NCI-H128 (cell line): ENCODE data around the gene IGSF6.
A peak's percentile ranks its signal among the peaks of the same experiment; 100 is the strongest.

Experiments used
- DNase-seq: peaks from one replicate; lab custom pipeline; 2025; ENCODE audit not compliant: unreplicated experiment; lab: John Stamatoyannopoulos, UW

Gene IGSF6

GRCh38 chr16:21602785-21603184, 49.6 kb downstream of the IGSF6 start:
- DNase-seq: no peak

DNA sequence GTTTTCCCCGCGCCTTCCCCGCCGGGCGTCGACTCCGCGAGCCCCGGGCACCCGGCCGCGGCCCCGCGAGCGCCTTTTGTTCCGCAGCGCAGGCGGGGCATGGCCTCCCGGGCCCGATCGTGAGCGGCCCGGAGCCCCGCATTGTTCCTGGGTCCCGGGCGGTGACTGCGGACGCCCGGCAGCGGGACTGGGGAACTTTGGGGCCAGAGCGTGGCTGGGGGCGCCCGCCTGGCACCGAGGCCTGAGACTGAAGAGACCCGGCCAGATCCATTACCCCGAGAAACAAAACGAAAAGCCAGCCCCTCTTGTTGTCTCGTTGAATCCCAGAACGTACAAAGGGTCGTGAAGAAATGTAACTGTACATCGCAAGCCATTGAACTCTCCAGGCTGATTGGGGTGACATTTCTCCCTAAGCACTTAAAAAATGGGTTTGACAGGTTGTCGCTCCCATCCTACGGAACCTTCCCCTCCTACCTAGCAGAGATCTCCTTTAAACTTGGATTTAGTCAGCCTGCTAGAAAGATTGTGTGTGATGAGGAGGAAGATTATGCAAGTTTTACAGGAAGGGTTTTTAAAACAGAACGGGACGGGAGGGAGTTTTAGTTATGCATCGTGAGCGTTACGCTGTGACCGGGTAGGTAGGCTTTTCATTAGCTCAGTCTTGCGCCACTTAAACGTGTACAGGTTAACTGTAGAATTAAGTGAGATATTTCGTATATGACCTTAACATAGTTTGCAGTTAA, 52.2 kb downstream of the IGSF6 start:
- no peak for DNase-seq

- peak; percentile 74 for DNase-seq
Observed at GRCh38 chr16:21599122-21600030, 53.0 kb downstream of the IGSF6 start, which contains the start of gene METTL9. TSS of gene METTL9 (plus strand) at chr16:21599577. CDS start at chr16:21599734, 157 bp downstream.

DNA sequence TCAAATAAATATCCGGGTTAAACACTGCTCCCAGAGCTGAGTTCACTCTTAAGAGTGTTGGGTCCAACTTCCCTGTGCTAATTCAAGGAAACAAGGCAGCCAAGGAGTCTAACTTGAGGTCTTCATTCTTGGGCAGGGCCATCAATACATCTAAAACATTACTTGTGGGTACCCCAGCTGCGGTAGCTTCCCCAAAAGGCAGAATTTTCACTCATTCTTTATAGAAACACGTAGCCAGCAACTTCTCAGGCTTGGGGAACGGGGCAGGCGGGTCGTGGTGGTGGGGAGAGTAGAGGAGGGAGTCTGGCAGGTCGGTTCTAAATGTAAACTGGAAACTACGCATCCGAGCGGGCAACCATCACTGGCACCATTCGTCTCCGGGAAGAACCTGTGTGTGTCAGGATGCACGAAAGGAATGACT, 53.7 kb downstream of the IGSF6 start:
- DNase-seq: no peak

GRCh38 chr16:21598206-21598605, 54.2 kb downstream of the IGSF6 start:
- DNase-seq: no peak

DNA sequence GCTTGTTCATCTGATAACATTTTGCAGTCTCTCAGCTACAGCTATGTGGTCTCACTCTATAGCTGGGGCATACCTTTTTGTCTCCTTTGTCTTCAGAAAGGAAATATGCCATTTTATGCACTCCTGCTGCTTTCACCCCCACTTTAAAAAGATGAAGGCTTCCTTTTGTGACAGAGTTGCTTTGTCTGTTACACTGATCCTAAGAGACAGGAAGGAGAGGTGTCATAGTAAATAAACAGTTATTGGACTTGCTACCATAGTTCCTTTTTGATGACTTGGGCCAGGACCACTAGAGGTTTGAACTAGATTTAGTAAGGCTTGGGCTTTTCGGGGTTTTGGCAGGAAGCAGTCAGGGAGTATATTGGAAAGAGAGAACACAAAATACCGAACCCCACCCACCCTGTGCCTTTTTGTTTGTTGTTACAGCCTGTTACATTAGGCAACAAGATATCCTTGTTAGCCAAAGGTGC, 54.8 kb downstream of the IGSF6 start:
- no peak for DNase-seq

DNA sequence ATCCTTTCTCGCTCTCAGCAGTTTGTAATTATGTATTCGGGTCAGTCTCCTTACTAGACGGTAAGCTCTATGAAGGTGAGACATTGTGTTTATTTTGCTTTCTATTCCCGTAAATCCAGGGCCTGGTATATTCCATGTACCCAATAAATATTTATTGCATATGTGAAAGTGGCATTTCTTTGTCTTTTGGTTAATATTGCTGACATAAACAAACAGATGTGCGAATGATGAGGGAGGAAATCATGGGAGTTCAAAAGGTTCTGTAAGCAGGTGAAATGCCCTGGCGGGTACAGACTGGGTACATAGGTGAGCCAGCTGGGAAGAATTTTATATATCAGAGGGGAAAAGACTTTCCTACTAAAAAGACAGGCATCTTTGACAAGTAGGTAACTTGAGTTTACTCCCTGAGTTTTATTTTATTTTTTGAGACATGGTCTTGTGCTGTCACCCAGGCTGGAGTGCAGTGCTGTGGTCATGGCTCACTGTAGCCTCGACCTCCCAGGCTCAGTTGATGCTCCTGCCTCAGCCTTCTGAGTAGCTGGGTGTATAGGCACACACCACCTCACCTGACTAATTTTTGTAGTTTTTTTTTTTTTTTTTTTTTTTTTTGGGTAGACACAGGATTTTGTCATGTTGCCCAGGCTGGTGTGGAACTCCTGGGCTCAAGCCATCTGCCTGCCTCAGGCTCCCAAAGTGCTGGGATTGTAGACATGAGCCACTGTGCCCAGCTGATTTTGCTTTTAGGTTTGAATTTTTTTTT, 58.7 kb downstream of the IGSF6 start:
- no peak for DNase-seq

DNA sequence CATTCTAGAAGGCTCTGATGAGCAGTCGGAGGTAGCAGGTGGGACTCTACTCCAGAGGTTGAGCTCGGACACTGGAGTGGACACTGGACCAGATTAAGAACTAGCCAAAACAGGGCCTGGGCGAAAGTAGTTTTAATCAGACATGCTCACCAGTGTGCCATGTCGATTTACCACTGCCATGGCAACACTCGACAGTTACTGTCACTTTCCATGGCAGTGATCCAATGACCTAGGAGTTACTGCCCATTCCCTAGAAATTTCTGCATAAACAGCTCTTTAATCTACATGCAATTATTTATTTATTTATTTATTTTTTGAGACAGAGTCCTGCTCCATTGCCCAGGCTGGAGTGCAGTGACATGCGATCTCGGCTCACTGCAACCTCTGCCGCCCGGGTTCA, 60.2 kb downstream of the IGSF6 start:
- no peak for DNase-seq

DNA sequence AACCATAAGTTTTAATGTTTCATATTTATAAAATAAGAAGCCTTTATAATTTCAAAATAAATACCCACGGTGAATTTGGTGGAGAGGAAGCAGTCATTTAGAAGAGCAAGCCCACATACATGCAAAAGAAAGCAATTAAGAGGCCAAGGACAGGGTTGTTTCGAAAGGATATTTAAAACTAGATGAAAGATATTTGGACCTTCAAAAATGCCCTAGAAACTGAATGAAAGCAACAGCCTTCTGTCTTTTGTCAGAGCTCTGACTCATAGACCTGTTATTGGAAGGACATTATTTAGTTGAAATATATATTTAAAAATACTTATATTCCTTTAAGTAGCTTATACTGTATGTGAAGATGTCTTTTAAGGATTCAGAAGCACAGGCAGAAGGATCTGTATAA, 61.6 kb downstream of the IGSF6 start:
- no peak for DNase-seq

DNA sequence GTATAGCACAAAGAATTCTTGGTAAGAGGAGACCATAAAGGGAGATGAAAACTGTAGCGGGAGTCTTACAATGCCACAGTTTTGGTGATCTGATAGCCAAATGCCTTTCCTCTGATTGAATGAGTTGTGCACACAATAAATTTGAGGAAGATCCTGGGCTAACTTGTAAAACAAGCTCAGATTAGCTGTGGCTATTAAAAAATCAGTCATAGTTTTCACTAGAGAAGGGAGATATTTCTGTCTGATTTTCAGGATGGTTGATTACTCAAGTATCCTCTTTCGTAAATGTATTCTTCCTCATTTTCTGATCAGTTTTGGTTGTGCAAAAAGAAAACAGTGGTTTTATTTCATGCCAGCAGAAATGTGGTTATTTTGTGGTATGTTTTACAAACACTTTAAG, 62.1 kb downstream of the IGSF6 start:
- DNase-seq: no peak

DNA sequence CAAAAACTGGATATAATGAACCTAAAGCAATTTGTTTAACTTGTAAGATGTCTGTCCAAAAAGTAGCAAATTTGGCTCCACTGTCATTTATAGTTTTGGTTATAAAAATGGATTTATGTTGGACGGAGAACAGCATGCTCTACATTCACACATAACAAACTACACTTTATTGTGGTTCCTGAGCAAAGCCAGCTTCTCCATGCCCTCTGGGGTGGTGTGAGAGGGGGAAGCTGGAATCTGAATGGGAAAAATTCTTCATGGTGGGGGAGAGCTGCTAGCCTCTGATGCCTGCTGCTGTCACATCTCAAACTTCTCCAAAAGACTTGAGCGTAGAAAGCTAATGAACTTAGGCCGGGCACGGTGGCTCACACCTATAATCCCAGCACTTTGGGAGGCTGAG, 62.9 kb downstream of the IGSF6 start:
- no peak for DNase-seq
